DND-41 (cell line): Measurements from ENCODE around the gene NPAS1.
A peak's percentile ranks its signal among the peaks of the same experiment; 100 is the strongest.

ENCODE experiments used
- ATAC-seq: fragments of 200-7000 bp; cut with Tn5 transposase; 3 replicates; pipeline ENCODE4 v1.9.1; 2021; ENCODE audit warnings: low read depth; ENCODE audit not compliant: insufficient read depth
- DNase-seq: peaks from one replicate; pipeline ENCODE4 v3.0.0-alpha.2; 2020
- H2AFZ ChIP-seq: 2 replicates; pipeline ENCODE4 v1.6.0; 2012; ENCODE audit warnings: low read depth, low read length
- H3K27ac ChIP-seq: 2 replicates; pipeline ENCODE4 v1.5.1; 2012; ENCODE audit warnings: low read length, inconsistent platforms
- H3K27me3 ChIP-seq: fragments of 200-600 bp; sonication (generic); 2 replicates; pipeline ENCODE4 v1.6.0; 2012; ENCODE audit warnings: low read length, mild to moderate bottlenecking, inconsistent platforms; ENCODE audit not compliant: insufficient read depth, poor library complexity
- H3K36me3 ChIP-seq: 2 replicates; pipeline ENCODE4 v1.5.1; 2012; ENCODE audit warnings: low read length, inconsistent platforms; ENCODE audit not compliant: insufficient read depth
- H3K4me1 ChIP-seq: 2 replicates; pipeline ENCODE4 v1.5.1; 2012; ENCODE audit warnings: mild to moderate bottlenecking, low read length; ENCODE audit not compliant: insufficient read depth
- H3K4me2 ChIP-seq: 2 replicates; pipeline ENCODE4 v1.6.0; 2012; ENCODE audit warnings: mild to moderate bottlenecking, moderate library complexity, low read length, inconsistent platforms; ENCODE audit not compliant: insufficient read depth
- H3K4me3 ChIP-seq, 2 experiments: fragments of 200-600 bp in 1 of 2; shearing (Covaris generic) in 1 of 2; 2 replicates each; pipeline ENCODE4 v1.5.1; 2012 to 2016; ENCODE audit warnings: inconsistent platforms in 2 of 2, low read length in 2 of 2, mild to moderate bottlenecking in 2 of 2, low read depth in 1 of 2, moderate library complexity in 1 of 2
- H3K79me2 ChIP-seq: 2 replicates; pipeline ENCODE4 v1.6.0; 2012; ENCODE audit warnings: low read length, inconsistent platforms; ENCODE audit not compliant: insufficient read depth
- H3K9ac ChIP-seq: 2 replicates; pipeline ENCODE4 v1.6.0; 2012; ENCODE audit warnings: low read depth, mild to moderate bottlenecking, inconsistent platforms, low read length, moderate library complexity
- H3K9me3 ChIP-seq: 2 replicates; pipeline ENCODE4 v1.5.1; 2012; ENCODE audit warnings: low read length, moderate library complexity, mild to moderate bottlenecking, inconsistent platforms; ENCODE audit not compliant: insufficient read depth, severe bottlenecking
- H4K20me1 ChIP-seq: 2 replicates; pipeline ENCODE4 v1.6.0; 2012; ENCODE audit warnings: low read length; ENCODE audit not compliant: insufficient read depth
- CTCF ChIP-seq: IDR thresholded peaks from 2 replicates; pipeline ENCODE4 v1.5.1; 2012; ENCODE audit warnings: borderline replicate concordance, low read length, moderate library complexity, mild to moderate bottlenecking; ENCODE audit not compliant: poor library complexity, severe bottlenecking; ENCODE audit errors: extremely low read depth
- EZH2 ChIP-seq: IDR thresholded peaks from 3 replicates; pipeline ENCODE4 v1.6.1; 2012; ENCODE audit warnings: borderline replicate concordance, low read depth, mild to moderate bottlenecking, moderate library complexity, low read length, inconsistent platforms; ENCODE audit not compliant: severe bottlenecking

Gene NPAS1

GRCh38 chr19:46979126-46980105 lies 40.2 kb upstream of the NPAS1 start:
- Histone ChIP-seq H3K4me1 (no peaks in the 10 kb centered on the region), H3K4me3 (no peak overlapping the region), H3K4me2 (no peak overlapping the region), H3K27ac (no peak overlapping the region), H3K36me3 (peaks cover 10% of the 10 kb centered on the region; the same call in 1 of the 2 replicates), H3K27me3 (no peaks in the 10 kb centered on the region), H3K9ac (no peak overlapping the region), H4K20me1 (peaks cover 23% of the 10 kb centered on the region), H2AFZ (no peak overlapping the region), H3K9me3 (no peaks in the 10 kb centered on the region), H3K79me2 (peaks cover 38% of the 10 kb centered on the region)
- ATAC-seq (peak; percentile 42; the same call in 1 of the 3 replicates), DNase-seq (no peak)
- no peak for TF ChIP-seq EZH2
- TF ChIP-seq CTCF = no peak

GRCh38 chr19:46980761-46981160 lies 38.9 kb upstream of the NPAS1 start:
- Histone ChIP-seq H3K79me2 (peaks cover 33% of the 10 kb centered on the region), H3K27ac (no peak overlapping the region), H3K4me3 (no peak overlapping the region), H3K9me3 (no peaks in the 10 kb centered on the region), H2AFZ (no peak overlapping the region), H3K9ac (no peak overlapping the region), H3K4me2 (no peak overlapping the region), H3K4me1 (no peaks in the 10 kb centered on the region), H4K20me1 (peaks cover 21% of the 10 kb centered on the region), H3K36me3 (0 out of 2 replicates have a peak, but pooled peaks cover 11% of the 10 kb centered on the region), H3K27me3 (no peaks in the 10 kb centered on the region)
- ATAC-seq (no peak), DNase-seq (no peak)
- TF ChIP-seq CTCF = no peak
- TF ChIP-seq EZH2 = no peak

GRCh38 chr19:46981286-46981945 lies 38.2 kb upstream of the NPAS1 start:
- TF ChIP-seq EZH2 (no peak), CTCF (no peak)
- Histone ChIP-seq H2AFZ (no peak overlapping the region), H3K36me3 (peaks cover 7% of the 10 kb centered on the region; the same call in 1 of the 2 replicates), H3K27me3 (no peaks in the 10 kb centered on the region), H3K9ac (no peak overlapping the region), H3K27ac (no peak overlapping the region), H3K4me2 (no peak overlapping the region), H3K9me3 (no peaks in the 10 kb centered on the region), H3K4me3 (no peak overlapping the region), H3K79me2 (peaks cover 29% of the 10 kb centered on the region), H4K20me1 (peaks cover 21% of the 10 kb centered on the region), H3K4me1 (no peaks in the 10 kb centered on the region)
- no peak for DNase-seq
- ATAC-seq = no peak
